GM19025 (cell line): Measurements from ENCODE around the gene FAM107B.
"Not testable (repeated sequence)": the region's sequence is repeated elsewhere in the genome, so short reads cannot be mapped to it uniquely, and the experiment has no call there.

Experiments used
- ATAC-seq: cut with Tn5 transposase; IDR thresholded peaks from one replicate; pipeline ENCODE4 v1.9.1; 2021; ENCODE audit warnings: mild to moderate bottlenecking, low read depth, moderate library complexity; ENCODE audit not compliant: unreplicated experiment

FAM107B gene

DNA sequence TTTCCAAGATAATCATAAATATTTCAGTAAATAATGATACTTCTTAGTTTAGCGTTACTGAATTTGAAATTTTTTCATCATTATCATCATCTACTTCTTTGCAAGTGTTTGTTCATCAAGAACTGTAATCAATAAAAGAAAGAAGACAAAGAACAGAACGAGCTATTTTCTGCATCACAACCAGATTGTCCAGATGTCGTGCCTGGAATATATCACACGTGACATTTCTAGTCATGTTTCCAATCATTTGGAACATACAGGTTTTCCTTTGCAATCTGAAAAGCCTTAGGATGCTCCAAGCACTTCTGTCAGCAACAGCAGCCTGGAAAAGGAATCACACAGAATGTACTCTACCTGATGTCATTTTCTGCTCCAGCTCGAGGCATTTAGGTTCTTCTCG, 107.4 kb downstream of the FAM107B start:
- ATAC-seq, result no peak

DNA sequence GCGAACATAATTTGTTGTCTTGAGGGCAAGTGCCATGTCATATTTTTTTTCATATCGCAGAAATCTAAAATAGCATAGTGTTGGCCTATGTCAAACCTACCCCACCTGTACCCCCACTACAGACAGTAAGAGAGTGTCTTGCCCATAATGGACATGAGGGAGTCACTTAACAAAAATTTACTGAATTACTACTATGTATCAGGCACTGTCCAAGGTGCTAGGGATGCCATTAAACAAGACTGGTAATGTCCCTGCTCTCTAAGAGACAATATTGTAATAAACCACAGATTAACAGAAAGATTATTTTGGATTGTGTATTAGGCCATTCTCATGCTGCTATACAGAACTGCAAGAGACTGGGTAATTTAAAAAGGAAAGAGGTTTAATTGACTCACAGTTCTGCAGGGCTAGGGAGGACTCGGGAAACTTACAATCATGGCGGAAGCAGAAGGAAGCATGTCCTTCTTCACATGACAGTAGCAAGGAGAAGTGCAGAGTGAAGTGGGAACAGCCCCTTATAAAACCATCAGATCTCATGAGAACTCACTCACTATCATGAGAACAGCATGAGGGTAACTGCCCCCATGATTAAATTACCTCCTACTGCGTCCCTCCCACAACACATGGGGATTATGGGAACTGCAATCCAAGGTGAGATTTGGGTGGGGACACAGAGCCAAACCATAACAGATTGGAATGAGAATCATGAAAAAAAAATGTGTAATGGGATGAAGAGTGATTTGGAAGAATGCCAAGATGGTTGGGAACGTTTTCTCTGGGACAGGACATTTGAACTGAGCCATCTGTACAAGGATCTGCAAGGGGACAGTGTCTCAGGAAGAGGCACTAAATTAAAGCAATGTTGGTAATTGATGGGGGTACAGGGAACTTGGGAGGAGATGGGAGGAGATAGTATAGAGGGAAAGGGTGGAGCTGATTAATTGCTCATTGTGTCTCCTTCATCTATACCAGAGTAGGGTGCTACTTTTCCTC, 108.5 kb downstream of the FAM107B start:
- ATAC-seq, result no peak

DNA sequence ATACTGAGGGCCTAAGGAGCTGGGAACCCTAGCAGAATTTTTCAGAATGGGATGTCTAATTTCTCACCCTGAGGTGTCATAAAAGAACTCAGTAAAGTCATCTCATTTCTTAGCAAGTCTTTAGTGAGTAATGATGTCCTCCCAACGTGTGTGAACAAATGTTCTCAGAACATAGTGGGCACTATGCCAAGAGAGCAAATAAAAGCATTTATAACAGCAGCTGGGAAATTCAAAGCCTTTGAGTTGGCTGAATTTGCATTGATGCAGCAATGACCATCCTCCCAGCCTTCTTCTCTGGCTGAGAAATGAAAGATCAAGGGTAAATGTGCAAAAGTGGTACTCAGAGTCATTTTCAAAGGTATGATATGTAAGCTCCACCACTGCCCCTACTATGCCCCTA, 109.4 kb downstream of the FAM107B start:
- no peak for ATAC-seq

DNA sequence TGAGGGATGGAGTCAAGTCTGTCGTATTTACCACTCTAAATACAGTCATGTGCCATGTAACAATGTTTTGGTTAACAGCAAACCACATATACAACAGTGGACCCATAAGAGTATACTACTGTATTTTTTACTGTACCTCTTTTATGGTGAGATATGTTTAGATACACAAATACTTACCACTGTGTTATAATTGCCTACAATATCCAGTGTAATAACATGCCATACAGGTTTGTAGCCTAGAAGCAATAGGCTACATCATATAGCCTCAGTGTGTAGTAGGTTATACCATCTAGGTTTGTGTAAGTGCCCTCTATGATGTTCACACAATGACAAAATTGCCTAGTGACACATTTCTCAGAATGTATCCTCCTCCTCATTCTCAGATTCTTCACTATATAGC, 110.4 kb downstream of the FAM107B start:
- no peak for ATAC-seq

DNA sequence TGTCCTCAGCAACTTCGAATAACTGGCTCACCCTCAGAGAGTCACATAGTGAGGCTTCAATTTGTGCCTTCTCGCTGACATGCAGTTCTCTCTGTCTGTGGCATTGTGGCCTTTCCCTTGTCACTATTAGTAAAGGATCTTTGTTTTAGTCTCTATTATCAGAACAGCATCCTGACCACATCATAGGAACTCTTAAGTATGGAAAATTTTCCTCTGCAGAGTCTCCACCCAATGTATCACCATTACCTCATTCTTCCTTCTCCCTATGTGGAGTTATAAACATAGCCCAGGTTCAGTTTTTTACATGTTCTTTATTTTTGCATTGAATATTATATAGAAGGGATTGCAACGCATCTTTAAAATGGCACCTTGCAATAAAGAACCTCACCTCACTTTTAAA, 112.9 kb downstream of the FAM107B start:
- no peak for ATAC-seq

DNA sequence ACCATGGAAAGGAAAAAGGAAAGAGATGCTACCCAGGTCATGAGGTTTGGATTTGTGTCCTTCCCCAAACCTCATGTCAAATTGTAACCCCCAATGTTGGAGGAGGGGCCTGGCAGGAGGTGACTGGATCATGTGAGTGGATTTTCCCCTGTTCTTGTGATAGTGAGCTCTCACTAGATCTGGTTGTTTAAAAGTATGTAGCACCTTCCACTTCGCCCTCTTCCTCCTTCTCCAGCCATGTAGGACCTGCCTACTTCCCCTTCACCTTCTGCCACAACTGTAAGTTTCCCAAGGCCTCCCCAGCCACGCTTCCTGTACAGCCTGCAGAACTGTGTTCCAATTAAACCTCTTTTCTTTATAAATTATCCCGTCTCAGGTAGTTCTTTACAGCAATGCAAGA, 113.9 kb downstream of the FAM107B start:
- ATAC-seq, result no peak

DNA sequence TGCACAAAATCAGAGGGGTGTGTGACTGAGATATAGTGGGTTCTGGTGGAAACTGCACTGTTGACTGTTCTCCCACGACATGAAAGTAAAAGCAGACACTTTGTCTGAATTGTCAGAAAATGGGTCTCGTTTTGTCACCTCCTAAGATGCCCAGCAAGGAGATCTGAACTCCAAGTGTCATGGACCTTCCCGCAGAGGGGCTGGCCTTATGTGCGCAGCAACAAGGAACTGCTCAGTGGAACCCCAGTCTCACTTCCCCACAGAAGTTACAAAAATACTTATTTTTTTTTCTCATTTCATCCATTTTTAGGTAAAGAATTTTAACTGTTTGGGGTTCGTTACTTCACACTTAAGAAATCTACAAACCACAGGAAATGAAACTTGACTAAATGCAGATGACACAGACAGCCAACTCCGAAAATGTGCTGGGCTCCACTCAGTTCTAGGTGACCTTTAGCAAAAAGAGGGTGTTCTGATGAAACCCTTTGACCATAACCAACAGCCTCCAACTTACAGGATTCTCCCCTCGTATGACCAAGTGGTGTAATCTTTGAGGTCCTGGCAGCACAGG, 115.0 kb downstream of the FAM107B start:
- ATAC-seq, result peak; percentile 80

DNA sequence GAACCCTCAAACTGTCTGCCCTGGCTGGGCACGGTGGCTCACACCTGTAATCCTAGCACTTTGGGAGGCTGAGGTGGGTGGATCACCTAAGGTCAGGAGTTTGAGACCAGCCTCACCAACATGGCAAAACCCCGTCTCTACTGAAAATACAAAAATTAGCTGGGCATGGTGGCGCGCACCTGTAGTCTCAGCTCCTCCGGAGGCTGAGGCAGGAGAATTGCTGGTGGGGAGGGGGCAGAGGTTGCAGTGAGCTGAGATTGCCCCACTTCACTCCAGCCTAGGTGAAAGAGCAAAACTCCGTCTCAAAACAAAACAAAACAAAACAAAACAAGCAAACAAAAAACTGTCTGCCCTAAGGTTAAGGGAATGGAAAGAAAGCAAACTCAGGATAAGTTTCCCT, 115.6 kb downstream of the FAM107B start:
- ATAC-seq, result not testable (repeated sequence)

DNA sequence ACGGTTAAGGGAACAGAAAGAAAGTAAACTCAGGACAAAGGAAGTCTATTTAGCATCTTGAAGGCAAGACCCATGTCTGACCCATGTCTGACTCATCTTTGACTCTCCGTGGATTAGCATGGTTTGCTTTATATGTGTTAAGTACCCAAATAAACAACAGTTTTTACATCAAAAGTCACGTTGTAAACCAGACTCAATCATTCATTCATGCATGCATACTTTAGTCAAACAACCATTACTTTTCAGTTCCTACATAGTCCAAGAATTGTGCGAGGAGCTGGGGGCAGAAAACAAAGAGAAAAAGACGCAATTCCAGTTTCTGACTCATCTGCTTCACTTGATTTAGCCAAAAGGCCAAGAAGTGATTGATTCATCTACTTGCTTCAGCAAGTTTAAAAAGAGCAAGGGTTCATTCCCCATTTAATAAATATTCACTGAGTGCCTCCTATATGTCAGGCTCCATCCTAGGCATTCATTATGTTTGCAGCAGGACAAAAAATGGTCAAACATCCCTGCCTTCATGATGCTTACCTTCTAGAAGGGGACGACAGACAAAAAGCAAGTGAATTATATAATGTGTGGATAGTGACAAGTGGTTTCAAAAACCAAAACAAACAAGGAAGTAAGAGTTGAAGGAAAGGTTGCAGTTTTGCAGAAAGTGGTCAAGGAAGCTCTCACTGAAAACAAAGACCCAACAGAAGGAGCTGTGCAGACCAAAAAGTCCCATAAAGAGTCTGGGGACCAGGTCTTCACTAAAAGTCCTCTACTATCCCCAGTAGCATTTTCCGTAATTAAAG, 116.2 kb downstream of the FAM107B start:
- no peak for ATAC-seq

DNA sequence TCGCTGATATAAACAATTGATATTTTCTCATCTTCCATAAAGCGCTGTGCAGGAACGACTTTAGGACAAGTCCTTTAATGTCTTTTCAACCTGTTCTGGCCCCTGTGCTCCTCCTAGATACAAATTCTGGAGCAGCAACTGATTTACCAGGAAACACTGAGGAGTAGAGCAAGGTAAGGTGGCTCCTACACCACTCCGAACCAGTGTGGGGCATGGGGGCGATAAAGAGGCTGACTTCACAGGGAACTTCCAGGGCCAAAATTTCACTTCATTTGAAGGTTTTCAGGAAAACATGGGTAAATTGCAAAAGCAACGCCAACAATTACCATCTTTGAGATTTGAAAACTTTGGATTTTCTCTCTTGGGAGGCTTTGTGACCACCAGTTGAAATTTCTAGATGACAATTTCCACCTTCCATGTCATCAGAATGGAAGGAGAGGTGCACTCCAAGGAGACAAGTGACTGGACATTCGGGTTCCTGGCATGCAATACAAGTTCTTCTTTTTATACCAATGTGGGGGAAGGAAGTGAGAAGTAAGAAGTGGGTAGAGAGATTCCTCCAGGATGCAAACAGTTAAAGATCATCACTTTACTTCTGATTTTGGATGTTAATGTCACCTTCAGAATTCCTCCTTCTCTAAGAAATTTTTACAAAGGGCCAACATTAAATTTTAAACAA, 118.5 kb downstream of the FAM107B start:
- no peak for ATAC-seq

DNA sequence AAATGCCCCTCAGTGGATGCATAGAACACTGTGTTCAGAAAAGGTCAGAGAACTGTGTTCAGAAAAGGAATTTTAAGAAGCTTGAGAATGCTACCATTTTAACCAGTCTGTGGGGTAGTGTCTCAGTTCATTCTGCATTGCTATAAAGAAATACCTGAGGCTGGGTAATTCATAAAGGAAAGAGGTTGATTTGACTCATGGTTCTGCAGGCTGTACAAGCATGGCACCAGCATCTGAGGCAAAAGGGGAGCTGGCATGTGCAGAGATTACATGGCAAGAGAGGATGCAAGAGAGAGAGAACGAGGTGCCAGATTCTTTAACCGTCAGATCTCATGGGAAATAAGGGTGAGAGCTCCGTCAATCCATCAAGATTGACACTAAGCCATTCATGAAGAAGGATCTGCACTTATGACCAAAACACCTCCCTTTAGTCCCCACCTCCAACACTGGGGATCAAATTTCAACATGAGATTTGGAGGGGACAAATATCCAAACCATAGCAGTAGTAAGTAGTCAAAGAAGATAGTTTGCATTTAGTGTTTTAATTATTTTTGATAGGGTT, 119.8 kb downstream of the FAM107B start:
- ATAC-seq, result no peak

DNA sequence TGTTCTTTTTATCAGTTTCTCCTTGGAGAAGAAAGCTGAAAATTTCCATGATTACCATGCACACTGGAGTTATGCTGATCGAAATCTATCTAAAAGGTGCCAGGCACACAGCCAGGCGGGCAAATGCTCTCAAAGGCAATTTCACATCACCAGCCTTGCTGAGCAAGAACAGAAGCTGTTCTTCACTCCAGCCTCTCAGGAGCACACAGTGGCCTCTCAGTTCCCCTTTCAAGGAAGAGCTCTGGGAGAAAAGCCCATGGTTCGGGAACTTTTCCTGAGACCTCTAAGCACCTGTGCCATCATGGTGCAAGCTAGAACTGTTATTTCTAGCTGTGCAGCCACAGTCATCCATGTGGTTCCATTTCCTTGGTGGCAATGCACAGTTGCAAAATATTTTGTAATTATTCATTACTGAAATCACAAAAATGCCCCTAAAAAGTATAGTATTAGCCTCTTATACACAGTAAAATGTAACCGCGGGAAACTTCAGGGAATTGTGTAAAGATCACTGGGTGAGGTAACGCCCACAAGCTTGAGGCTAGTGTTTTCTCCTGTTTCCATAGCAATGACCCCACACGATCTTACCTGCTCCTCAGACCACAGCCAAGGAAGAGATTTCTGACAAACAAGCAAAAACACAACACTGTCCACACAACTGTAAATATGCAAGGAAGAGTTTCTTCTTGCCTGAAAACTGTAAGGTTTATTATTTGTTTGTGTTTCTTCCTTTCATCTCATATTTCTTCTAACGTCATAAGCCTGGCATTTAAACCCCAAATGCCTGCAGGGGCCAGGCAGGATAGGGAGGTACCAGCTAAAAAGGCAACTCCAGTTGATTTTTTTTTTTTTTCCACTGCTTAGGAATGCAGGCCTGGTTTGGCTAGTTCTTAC, 121.2 kb downstream of the FAM107B start:
- no peak for ATAC-seq

DNA sequence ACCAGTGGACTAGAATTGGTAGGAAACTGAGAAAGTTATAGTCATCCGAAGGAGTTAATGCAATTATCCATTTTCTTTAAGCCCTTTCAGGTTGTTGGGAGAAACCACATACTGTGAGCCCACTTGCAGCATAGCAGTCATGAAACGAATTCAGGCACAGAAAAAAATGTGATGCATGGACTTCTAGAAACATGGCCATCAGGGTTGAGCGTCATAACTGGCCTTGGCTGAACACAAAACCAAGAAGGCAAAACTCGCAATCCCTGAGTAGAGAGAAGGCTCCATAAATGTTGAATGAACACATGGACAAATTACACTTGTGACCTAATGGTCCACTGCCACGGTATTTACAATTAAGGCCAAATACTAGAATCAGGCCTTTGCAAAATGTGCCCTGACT, 121.9 kb downstream of the FAM107B start:
- ATAC-seq, result no peak

DNA sequence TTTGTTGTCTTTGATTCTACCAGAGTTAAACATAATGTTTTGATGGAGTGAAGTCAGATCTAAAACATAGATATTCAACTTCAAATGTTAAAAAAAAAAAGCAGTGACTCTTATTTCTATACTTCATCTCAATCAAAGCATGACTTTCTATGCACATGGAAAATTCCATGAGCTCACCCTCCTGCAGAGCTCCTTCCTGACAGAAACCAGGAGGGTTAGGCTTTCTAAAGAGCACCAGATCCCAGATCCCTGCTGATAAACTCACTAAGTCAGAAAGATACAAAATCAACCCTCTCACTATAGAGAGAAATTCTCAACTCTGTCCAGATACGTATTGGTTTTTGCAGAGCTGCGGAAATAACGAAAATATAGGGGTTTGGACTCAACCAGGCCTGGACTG, 122.6 kb downstream of the FAM107B start:
- ATAC-seq, result no peak

DNA sequence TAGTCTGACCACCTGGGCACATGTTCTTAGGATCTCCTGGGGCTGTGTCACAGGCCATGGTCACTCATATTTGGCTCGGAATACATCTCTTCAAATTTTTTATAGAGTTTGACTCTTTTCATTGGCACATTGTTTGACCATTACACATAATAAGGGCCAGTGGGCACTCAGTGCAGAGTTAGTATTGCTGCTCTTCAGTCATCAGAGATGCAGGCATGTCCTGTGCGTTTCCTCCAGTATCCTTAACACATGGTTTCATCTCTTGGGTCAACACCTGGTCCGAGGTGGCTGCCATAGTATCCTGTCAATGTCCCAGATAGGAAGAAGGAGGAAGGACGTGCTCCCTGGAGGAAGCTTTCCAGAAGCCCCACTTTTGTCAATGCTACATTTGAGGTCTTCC, 125.0 kb downstream of the FAM107B start:
- no peak for ATAC-seq

DNA sequence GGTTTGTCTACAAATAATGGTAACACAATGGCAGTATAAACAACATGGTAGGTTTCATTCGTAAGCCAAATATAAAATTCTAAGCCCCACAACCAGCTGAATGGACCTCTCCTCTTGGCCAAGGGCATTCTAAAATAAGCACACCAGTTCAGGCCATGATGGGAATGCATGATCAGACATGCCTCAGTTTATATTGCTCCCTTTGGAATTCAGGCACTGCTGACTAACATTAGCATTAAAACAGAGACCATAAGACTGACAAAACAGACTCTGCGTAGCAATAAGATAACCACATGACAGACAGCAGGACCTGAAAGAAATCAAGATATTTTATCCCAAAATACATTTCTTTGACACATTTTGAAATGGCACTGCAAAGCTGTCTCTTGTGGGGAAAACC, 125.8 kb downstream of the FAM107B start:
- ATAC-seq, result no peak

DNA sequence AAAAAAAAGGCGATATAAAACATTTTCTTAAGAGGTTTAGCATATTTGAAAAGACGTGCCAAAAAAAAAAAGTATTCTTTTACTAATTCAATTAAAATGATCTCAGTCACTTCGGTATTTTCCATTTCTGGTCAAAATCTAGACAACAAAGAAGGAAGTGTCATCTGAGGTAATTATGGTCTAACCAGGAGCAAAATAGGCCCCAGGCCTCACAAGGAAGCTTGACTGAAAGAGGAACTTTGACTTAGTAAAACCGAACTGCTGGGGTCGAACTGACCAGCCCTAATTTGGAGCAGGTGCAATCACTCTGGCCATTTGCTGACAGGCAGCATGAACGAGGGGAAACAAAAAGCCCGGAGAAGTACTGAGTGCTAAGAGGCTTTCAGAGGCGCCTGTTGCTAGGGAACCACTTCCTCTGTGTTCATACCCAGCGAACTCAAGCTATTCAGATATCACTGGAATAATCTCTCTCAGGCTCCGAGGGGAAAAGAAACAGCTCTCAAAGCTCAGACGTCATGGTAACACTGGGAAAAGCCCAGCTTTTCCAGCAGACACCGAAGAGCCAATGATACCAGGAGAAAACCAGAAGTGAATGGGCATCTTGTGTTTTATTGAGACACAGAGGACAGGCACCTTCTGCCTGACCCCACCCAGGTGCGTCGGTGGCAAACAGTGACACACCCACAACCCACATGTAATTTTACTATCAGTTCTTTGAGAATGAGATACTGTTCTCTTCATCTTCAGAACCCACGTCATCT, 126.5 kb downstream of the FAM107B start:
- peak; percentile 91 for ATAC-seq

DNA sequence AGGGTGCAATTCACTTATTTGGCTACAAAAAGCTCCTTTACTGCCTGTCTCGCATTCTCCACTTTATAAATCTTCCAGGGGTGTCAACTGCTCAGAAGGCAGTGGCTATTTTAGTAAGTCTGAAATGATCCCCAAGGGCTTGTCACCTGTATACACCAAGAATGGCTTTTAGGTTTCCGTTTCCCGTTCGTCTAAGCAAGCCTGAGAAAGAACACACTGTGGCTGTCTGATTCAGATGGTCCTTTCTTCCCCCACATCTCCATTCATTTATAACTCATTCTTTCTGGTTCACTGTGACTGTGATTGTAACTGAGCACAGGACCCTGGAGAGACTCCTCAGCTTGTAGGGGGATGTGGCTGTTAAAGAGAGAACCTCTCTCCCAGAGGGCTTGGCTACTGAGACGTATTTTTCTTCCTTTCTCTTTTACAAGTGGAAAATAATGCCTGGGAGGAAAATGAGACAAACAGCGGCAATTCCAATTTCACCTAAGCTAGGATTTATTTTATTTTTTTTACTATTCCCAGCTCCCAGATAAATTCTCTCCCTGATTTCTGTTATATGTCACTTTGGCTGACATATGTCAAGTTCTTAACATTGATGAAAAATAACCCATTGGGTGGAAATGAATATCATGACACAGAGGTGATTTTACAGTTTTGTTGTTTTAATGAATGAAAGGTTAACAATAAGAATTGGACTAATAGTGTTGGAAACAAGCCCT, 129.3 kb downstream of the FAM107B start:
- peak; percentile 34 for ATAC-seq
